CD4-positive, alpha-beta T cell treated with Interleukin-21 for 1 hour (primary cell): ENCODE results near the gene CD177.
"Not testable (repeated sequence)": the region's sequence is repeated elsewhere in the genome, so short reads cannot be mapped to it uniquely, and the experiment has no call there.

ENCODE experiments used
- DNase-seq: peaks from one replicate; pipeline ENCODE4 v3.0.0-alpha.2; 2020

Gene CD177

DNA sequence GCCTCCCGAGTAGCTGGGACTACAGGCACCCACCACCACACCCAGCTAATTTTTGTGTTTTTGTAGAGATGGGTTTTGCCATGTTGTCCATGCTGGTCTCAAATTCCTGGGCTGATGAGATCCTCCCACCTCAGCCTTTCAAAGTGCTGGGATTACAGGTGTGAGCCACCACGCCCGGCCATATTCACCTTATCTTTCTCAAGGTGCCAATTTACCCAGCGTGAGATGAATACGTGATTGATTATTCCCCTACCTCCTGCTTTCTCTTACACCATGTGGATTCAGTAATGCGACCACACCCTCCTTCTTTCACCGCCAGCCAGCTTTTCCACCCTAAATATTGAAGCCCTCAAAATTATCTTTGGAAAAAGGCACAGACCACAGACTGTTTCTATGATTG is 29.8 kb downstream of the CD177 start:
- not testable (repeated sequence) for DNase-seq

DNA sequence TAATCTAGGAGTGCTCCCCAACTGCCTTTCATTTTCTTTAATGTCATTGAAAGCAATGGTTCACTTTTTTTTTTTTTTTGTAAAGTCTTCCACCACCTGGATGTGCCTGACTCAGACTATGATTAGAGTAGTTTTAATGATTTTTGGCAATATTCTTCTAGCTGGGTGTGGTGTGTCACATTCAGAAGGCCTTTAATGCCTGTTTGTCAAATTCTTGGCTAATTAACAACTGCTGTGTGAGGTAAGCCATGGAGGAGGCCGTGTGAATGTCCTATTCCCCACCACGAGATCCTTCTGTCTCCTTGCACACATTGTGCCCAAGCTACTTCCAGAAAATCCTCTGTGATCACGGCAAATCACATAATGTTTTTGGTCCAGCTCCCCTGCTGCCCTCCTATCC is 30.3 kb downstream of the CD177 start:
- DNase-seq: not testable (repeated sequence)

DNA sequence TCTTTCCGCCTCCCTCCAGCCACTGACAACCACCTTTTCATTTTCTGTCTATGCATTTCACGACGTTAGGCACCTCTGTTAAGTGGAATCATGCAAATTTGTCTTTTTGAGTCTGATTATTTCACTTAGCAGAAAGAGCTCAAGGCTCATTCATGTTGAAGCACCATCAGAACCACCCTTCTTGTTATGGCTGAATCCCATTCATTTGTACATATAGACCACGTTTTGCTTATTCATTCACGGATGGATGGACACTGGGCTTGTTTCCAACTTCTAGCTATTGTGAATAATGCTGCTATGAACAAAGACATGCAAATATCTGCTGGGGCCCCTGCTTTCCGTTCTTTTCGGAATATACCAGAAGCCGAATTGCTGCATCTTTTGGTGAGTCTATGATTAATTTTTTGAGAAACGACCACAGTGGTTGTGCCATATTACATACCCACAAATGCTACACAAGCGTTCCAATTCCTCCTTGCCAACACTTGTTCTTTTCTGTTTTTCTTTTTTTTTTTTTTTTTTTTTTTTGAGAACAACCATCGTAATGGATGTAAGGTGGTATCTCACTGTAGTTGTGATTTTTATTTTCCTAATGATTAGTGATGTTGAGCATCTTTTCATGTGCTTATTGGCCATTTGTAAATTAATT is 37.5 kb downstream of the CD177 start:
- not testable (repeated sequence) for DNase-seq

DNA sequence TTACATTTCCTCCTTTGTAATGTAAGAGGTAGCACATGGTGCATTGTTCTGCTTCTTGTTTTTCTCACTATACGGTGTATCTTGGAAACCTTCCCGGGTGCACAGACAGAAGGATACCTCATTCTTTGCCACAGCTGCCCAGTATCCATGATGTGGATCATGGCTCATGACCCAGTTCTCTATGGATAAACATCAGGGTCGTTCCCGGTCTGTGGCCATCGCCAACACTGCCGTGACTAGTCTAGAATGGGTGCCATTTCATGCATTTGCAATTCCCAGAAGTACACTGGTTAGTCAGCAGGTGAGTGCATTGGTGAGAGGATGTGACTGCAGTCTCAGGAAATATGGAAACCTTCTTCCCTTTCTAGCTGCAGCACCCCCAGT is 38.1 kb downstream of the CD177 start:
- not testable (repeated sequence) for DNase-seq

GRCh38 chr19:43393501-43393900 is 40.0 kb downstream of the CD177 start:
- DNase-seq: not testable (repeated sequence)

DNA sequence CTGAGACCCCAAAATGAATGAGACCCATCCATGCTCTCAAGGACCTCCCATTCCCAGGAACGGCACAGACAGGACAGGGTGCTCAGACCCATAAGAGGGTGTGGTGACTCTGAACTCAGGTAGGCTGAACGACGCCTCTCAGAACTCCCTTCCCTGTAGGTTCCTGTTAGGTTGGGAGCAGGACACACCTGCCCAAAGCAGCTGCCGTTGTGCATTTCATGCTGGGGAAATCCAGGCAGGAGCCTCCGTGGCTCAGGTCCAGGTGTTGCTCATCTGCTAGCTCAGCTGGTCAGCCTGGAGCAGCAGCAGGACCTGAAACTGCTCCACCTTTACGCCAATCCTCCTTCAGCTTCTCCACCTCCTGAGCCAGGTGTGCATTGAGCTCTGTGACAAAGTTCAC is 42.1 kb downstream of the CD177 start:
- no peak for DNase-seq

- DNase-seq: no peak
Observed at GRCh38 chr19:43406297-43406696, 52.8 kb downstream of the CD177 start.

DNA sequence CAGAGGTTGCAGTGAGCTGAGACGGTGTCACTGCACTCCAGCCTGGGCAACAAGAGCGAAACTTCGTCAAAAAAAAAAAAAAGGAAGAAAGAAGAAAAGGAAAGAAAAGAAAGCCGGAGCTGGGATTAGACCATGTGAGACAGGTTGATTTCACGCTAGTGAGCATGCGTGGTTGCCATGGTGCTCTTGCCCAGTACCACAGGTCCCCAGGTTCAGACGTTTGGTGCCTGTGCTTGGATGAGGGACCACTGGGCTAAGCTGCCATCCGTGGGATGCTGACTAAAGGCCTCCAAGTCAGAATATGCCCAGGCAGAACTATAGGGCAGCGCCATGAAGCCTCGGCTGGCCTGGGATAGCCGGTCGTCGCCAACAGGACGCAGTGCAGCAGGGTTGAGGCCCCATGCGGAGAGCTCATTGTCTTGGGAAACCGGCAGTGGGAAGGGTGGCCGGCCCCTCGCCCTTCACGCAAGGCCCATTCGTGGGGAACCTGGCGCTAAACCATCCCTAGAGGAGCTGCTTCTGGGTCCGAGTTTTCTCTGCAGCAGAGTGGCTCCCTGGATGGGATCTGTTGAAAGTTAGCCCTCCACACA is 54.0 kb downstream of the CD177 start:
- DNase-seq: no peak

DNA sequence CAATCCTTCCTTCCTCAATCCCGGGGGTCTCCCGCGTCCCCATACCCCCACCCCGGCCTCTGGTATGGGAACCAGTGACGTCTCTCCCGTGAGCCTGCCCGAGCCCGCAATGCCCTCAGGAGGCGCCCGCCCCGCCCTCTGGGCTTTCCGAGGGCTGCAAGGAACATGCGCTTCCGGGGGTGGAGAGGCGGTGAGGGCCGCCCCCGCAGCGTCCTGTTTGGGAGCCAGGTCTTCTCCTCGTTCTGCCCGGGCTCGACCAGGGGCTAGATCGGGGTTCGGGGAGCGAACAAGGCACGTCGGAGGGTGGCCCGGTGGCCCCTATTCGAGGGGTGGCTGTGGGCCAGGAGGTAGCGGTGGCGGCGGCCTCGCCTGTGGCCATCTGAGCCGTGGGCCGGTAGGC is 54.6 kb downstream of the CD177 start:
- DNase-seq: no peak

DNA sequence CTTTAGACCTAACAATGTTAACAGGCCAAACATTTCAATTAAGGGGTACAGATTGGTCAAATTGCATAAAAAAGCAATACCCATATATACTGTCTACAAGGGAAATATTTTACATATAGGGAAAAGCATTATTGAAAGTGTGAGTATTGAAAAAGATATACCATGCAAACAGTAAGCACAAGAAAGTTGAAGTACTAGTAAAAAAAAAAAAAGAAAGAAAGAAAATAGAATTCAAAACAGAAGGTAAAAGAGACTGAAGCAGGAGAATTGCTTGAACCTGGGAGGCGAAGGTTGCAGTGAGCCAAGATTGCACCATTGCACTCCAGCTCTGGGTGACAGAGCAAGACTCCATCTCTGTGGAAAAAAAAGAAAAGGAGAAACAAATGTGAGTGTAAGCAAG is 55.9 kb downstream of the CD177 start:
- DNase-seq: no peak

GRCh38 chr19:43412441-43412840 is 59.0 kb downstream of the CD177 start:
- DNase-seq: no peak
